LNCaP clone FGC (cell line): ENCODE measurements around the gene KLF6.

ENCODE experiments used
- DNase-seq: peaks from one replicate; pipeline ENCODE4 v3.0.0-alpha.2; 2011; ENCODE audit warnings: low read depth
- H3K4me3 ChIP-seq: 2 replicates; pipeline ENCODE4 v1.5.1; 2011; ENCODE audit warnings: mild to moderate bottlenecking, low read depth, low read length, control low read depth
- TF ChIP-seq, protein P1 (sequence below): IDR thresholded peaks from 2 replicates; pipeline ENCODE4 v1.5.1; 2012; ENCODE audit warnings: mild to moderate bottlenecking; ENCODE audit not compliant: control insufficient read depth, insufficient read depth; ENCODE audit errors: extremely low read depth

Gene KLF6

GRCh38 chr10:3784510-3785250 lies at the start of gene KLF6:
Gene KLF6 (minus strand): TSS chr10:3785209. CDS start chr10:3785014, 195 bp downstream.
- H3K4me3 ChIP-seq = peak within 1 kb of the TSS; percentile 76
- TF ChIP-seq, protein P1, sequence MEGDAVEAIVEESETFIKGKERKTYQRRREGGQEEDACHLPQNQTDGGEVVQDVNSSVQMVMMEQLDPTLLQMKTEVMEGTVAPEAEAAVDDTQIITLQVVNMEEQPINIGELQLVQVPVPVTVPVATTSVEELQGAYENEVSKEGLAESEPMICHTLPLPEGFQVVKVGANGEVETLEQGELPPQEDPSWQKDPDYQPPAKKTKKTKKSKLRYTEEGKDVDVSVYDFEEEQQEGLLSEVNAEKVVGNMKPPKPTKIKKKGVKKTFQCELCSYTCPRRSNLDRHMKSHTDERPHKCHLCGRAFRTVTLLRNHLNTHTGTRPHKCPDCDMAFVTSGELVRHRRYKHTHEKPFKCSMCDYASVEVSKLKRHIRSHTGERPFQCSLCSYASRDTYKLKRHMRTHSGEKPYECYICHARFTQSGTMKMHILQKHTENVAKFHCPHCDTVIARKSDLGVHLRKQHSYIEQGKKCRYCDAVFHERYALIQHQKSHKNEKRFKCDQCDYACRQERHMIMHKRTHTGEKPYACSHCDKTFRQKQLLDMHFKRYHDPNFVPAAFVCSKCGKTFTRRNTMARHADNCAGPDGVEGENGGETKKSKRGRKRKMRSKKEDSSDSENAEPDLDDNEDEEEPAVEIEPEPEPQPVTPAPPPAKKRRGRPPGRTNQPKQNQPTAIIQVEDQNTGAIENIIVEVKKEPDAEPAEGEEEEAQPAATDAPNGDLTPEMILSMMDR = no peak
- no peak for DNase-seq

GRCh38 chr10:3834404-3834803 lies 49.4 kb upstream of the KLF6 start:
- TF ChIP-seq, protein P1 = no peak
- H3K4me3 ChIP-seq = no peak overlapping the region
- DNase-seq = no peak

DNA sequence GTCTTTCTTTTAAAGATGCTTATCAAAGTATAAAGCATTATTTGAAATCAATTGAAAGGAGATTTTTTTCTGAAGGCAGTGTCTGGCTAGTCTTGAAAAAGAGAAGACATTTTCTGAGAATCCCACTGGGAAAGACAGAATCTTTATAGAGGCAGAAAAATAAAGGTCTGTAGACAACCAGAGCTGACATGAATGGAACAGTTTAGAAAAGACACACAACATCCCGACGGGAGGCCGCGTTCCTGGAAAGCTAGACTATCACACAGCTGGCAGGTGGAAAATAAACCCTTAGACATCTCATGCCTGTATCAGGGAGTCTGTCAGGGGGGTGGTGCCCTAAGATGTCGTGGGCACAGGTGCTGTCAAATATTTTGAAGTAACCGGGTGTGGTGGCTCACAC lies 48.0 kb upstream of the KLF6 start:
- TF ChIP-seq, protein P1 = no peak
- H3K4me3 ChIP-seq = no peak overlapping the region
- no peak for DNase-seq

- no peak overlapping the region for H3K4me3 ChIP-seq
- TF ChIP-seq, protein P1 = no peak
- no peak for DNase-seq
These were observed 47.2 kb upstream of the KLF6 start for GRCh38 chr10:3832022-3832786.

- TF ChIP-seq, protein P1 = no peak
These were observed 46.6 kb upstream of the KLF6 start for GRCh38 chr10:3831608-3832007.

DNA sequence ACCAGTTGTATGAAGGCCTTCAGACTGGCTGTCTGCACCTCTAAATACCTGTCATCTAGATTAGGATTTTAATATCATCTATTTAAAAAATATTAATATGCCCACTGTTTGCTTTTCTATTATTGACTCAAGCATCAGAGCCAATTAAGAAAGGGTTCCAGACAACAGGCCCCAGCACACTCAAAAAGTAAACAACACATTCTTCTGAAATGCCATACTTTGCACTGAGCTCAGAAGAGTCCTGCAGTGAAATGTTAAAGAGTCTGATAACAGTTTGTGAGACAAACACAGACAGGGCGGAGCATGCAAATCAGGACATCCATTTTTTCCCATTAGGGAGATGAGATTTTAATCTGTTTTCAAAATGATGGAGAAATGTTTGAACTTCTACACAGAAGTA lies 45.9 kb upstream of the KLF6 start:
- TF ChIP-seq, protein P1 = no peak
- peak; percentile 81 for DNase-seq
- H3K4me3 ChIP-seq = no peak overlapping the region

More at GRCh38 chr10:3831608-3832007, 46.6 kb upstream of the KLF6 start:
- DNase-seq = no peak
- no peak overlapping the region for H3K4me3 ChIP-seq
